ENCODE measurements around the gene OR52B2.

Gene OR52B2

GRCh38 chr11:6129011-6129410 lies 41.1 kb downstream of the OR52B2 start:
- no peak overlapping the region for H3K27ac ChIP-seq
- no peak for TF ChIP-seq CTCF (IDR thresholded peaks at IDR 0.05)
- DNase-seq (ENCODE audit: low spot score), result no peak
- no peak overlapping the region for H3K4me3 ChIP-seq

DNA sequence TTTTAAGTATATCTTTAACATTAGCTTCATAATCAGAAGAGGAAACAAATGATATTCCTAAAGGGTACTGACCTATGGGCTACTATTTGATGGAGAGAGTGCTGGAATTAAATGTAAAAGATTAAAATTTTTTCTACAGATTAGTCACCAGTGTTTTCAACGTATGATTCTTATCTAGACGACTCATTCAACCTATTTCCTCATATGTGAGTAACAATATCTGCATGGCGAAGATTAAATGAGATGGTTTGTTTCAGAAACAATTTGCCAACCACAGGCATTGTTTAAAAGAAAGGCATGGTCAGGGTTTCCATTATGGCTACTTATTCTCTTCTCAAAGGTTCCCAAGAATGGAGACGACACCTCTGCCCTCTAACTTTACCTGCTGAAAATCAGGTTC lies 42.2 kb downstream of the OR52B2 start:
- Histone ChIP-seq H3K27ac (no peak overlapping the region), H3K4me3 (no peak overlapping the region)
- no peak for TF ChIP-seq CTCF (IDR thresholded peaks at IDR 0.05)
- DNase-seq (ENCODE audit: low spot score), result no peak

DNA sequence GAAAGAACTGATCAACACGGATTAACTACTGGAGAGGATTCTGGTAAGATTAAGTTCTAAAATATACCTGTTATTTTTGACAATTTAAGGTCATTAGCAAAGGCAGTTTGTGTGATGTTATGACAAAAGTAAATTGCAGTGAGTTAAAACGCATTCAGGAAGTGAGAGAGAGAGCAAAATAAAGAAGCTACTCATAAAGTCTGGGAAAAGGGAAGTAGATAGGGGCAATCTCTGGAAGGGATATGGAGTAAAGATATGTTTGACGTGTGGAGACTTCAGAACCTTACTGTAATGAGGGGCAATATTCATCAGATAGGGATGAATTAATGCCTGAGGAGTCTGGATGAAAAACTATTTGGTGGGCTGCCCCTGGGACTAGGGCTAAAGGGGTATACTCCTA lies 45.9 kb downstream of the OR52B2 start:
- no peak for TF ChIP-seq CTCF (IDR thresholded peaks at IDR 0.05)
- H3K4me3 ChIP-seq, result no peak overlapping the region
- DNase-seq (ENCODE audit: low spot score), result no peak
- no peak overlapping the region for H3K27ac ChIP-seq
